Measurements from ENCODE around the gene NCEH1. TPM values are rescaled to one million over a fixed set of nuclear protein-coding genes. Genes with fewer than 3 reads are reported as not detected.
"Not testable (repeated sequence)": the region's sequence is repeated elsewhere in the genome, so short reads cannot be mapped to it uniquely, and the experiment has no call there.

Gene NCEH1, protein sequence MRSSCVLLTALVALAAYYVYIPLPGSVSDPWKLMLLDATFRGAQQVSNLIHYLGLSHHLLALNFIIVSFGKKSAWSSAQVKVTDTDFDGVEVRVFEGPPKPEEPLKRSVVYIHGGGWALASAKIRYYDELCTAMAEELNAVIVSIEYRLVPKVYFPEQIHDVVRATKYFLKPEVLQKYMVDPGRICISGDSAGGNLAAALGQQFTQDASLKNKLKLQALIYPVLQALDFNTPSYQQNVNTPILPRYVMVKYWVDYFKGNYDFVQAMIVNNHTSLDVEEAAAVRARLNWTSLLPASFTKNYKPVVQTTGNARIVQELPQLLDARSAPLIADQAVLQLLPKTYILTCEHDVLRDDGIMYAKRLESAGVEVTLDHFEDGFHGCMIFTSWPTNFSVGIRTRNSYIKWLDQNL
- 9.6 and 10.0 TPM in 2 replicates for total RNA-seq

GRCh38 chr3:172710664-172711453 lies at the start of gene NCEH1:
TSS of gene NCEH1 (minus strand) at chr3:172711067. CDS start at chr3:172710984, 83 bp downstream.
- Mint-ChIP-seq H3K27me3 (ENCODE audit: low read depth) (peaks cover 5% of the 10 kb centered on the region), H3K36me3 (ENCODE audit: low read depth) (no peaks in the 10 kb centered on the region), H3K27ac (peak within 1 kb of the TSS; percentile 27), H3K4me1 (ENCODE audit: low read depth) (peaks cover 19% of the 10 kb centered on the region), H3K4me3 (ENCODE audit: low read depth) (peak within 1 kb of the TSS; percentile 88), H3K9me3 (no peaks in the 10 kb centered on the region)
- intact Hi-C loops (cut with micrococcal nuclease), result loop anchor here (1.0 to 2.0 kb wide), 4 partner anchors 26 to 188 kb away; partner anchors contain the start of genes ECT2 and TNFSF10
- peak; percentile 72 for DNase-seq (ENCODE audit: low spot score)

DNA sequence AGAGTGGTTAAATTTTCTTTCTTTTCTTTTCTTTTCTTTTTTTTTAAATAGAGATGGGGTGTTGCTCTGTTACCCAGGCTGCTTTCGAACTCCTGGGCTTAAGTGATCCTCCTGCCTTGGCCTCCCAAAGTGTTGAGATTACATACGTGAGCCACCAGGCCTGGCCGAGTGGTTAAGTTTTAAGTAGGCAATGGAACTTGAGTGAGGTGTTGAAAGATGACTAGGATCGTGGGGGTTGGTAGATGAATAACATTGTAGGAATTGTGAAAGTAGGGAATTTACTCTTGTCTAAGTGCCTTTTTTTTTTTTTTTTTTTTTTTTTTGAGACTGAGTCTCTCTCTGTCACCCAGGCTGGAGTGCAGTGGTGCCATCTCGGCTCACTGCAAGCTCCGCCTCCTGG lies 49.5 kb upstream of the NCEH1 start:
- H3K4me1 Mint-ChIP-seq (ENCODE audit: low read depth), result peaks cover 16% of the 10 kb centered on the region

GRCh38 chr3:172753125-172753524 lies 42.3 kb upstream of the NCEH1 start:
- peak overlapping the region; percentile 22 for H3K4me3 Mint-ChIP-seq (ENCODE audit: low read depth)
- intact Hi-C loops (cut with micrococcal nuclease), result loop anchor here (5.0 to 10.0 kb wide), 3 partner anchors 66 to 238 kb away; no protein-coding TSS in a partner anchor
- DNase-seq (ENCODE audit: low spot score), result no peak
- H3K36me3 Mint-ChIP-seq (ENCODE audit: low read depth), result peaks cover 53% of the 10 kb centered on the region
- H3K27ac Mint-ChIP-seq, result peak overlapping the region; percentile 40
- peaks cover 36% of the 10 kb centered on the region for H3K4me1 Mint-ChIP-seq (ENCODE audit: low read depth)
- no peaks in the 10 kb centered on the region for H3K27me3 Mint-ChIP-seq (ENCODE audit: low read depth)
- no peaks in the 10 kb centered on the region for H3K9me3 Mint-ChIP-seq

More for the DNA sequence above, 49.5 kb upstream of the NCEH1 start:
- H3K9me3 Mint-ChIP-seq; DNase-seq (ENCODE audit: low spot score); H3K4me3 Mint-ChIP-seq (ENCODE audit: low read depth); H3K27me3 Mint-ChIP-seq (ENCODE audit: low read depth); intact Hi-C loops (cut with micrococcal nuclease); H3K27ac Mint-ChIP-seq: not testable (repeated sequence)
- H3K36me3 Mint-ChIP-seq (ENCODE audit: low read depth), result peaks cover 81% of the 10 kb centered on the region

DNA sequence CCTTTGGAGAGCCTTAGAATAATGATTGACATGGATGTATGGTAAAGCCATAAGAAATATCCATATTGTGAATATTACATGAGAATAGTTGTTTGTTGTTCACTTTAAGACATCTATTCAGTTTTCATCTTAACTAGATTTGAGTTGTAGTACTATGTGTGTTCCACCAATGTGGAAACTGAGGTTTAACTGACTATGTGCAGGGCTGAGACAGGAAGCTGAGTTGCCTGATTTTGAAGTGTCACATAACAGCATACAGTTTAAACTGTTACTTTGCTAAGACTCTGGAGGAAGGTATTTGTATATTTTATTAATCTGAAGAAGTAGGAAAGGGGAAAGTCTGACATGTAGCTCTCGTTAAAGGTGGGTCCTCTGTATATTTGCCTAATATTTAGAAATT lies 41.8 kb upstream of the NCEH1 start:
- intact Hi-C loops (cut with micrococcal nuclease), result loop anchor here (5.0 to 10.0 kb wide), 3 partner anchors 65 to 238 kb away; no protein-coding TSS in a partner anchor
- Mint-ChIP-seq H3K9me3 (no peaks in the 10 kb centered on the region), H3K36me3 (ENCODE audit: low read depth) (peaks cover 48% of the 10 kb centered on the region), H3K4me1 (ENCODE audit: low read depth) (peaks cover 33% of the 10 kb centered on the region), H3K4me3 (ENCODE audit: low read depth) (peak overlapping the region; percentile 97), H3K27me3 (ENCODE audit: low read depth) (no peaks in the 10 kb centered on the region), H3K27ac (peak overlapping the region; percentile 40)
- no peak for DNase-seq (ENCODE audit: low spot score)

GRCh38 chr3:172751175-172751704 lies 40.4 kb upstream of the NCEH1 start:
- intact Hi-C loops (cut with micrococcal nuclease), result loop anchor here (2.0 to 10.0 kb wide), 4 partner anchors 64 to 236 kb away; no protein-coding TSS in a partner anchor
- H3K27ac Mint-ChIP-seq, result peak overlapping the region; percentile 95
- H3K4me3 Mint-ChIP-seq (ENCODE audit: low read depth), result peak overlapping the region; percentile 97
- no peaks in the 10 kb centered on the region for H3K9me3 Mint-ChIP-seq
- no peak for DNase-seq (ENCODE audit: low spot score)
- peaks cover 37% of the 10 kb centered on the region for H3K36me3 Mint-ChIP-seq (ENCODE audit: low read depth)
- peaks cover 33% of the 10 kb centered on the region for H3K4me1 Mint-ChIP-seq (ENCODE audit: low read depth)
- H3K27me3 Mint-ChIP-seq (ENCODE audit: low read depth), result peaks cover 3% of the 10 kb centered on the region

DNA sequence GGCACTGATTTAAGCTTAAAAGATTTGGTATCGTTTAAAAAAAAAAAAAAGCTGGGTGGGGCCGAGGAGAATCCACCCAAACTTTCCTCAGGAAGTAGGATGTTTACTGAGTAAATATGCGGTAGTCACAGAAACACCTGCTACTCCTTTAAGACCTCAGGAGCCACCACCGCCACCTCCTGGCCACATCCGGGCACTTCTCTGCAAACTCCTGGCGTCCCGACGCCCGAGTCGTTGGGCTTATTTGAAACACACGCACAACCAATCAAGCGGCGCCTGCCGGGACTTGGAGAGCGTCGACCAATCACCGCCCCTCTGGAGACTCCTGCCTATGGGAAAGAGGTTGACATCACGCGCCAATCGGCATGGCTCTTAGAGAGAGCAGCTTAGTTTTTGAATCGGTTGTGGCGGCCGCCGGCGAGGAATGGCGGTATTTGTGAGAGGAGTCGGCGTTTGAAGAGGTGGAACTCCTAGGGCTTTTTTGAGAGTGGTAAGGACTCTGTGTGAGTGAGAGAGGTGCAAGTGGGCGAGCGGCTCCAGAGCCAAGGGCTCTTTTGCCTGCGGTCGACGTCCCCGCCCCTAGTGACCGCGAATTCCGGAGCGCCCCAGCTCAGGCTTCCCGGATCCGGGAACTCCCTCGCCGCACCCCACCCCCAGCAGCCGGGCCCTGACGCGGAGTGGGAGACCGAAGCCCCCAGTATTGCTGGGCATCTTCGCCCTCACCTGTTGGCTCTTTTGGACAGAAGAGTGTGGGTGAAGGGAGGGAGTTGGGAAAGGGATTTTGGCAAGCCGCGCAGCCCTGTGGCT lies 39.7 kb upstream of the NCEH1 start, which contains the start of gene ECT2:
TSS of gene ECT2 (plus strand) at position 359 of the 807 bp plus-strand sequence. CDS start 3,805 bp downstream, outside the sequence.
- Mint-ChIP-seq H3K9me3 (no peaks in the 10 kb centered on the region), H3K36me3 (ENCODE audit: low read depth) (peaks cover 31% of the 10 kb centered on the region), H3K27me3 (ENCODE audit: low read depth) (peaks cover 10% of the 10 kb centered on the region), H3K4me3 (ENCODE audit: low read depth) (peak within 1 kb of the TSS; percentile 97), H3K4me1 (ENCODE audit: low read depth) (peaks cover 31% of the 10 kb centered on the region), H3K27ac (peak within 1 kb of the TSS; percentile 95)
- intact Hi-C loops (cut with micrococcal nuclease), result loop anchor here (1.0 to 10.0 kb wide), 5 partner anchors 39 to 236 kb away; partner anchors contain the start of gene NCEH1
- DNase-seq (ENCODE audit: low spot score), result peak; percentile 98

- no peak for DNase-seq (ENCODE audit: low spot score)
- Mint-ChIP-seq H3K9me3 (no peaks in the 10 kb centered on the region), H3K27me3 (ENCODE audit: low read depth) (peaks cover 14% of the 10 kb centered on the region), H3K4me3 (ENCODE audit: low read depth) (peak overlapping the region; percentile 97), H3K27ac (peak overlapping the region; percentile 95), H3K36me3 (ENCODE audit: low read depth) (peaks cover 28% of the 10 kb centered on the region), H3K4me1 (ENCODE audit: low read depth) (peaks cover 28% of the 10 kb centered on the region)
- intact Hi-C loops (cut with micrococcal nuclease), result loop anchor here (1.0 to 10.0 kb wide), 5 partner anchors 39 to 235 kb away; partner anchors contain the start of gene NCEH1
Measured at GRCh38 chr3:172750069-172750367, 39.2 kb upstream of the NCEH1 start.

GRCh38 chr3:172749230-172749965 lies 38.5 kb upstream of the NCEH1 start:
- Mint-ChIP-seq H3K27ac (no peak overlapping the region), H3K27me3 (ENCODE audit: low read depth) (peaks cover 14% of the 10 kb centered on the region), H3K4me1 (ENCODE audit: low read depth) (peaks cover 23% of the 10 kb centered on the region), H3K4me3 (ENCODE audit: low read depth) (no peak overlapping the region), H3K36me3 (ENCODE audit: low read depth) (peaks cover 23% of the 10 kb centered on the region), H3K9me3 (no peaks in the 10 kb centered on the region)
- DNase-seq (ENCODE audit: low spot score), result no peak
- intact Hi-C loops (cut with micrococcal nuclease), result no loop called here

DNA sequence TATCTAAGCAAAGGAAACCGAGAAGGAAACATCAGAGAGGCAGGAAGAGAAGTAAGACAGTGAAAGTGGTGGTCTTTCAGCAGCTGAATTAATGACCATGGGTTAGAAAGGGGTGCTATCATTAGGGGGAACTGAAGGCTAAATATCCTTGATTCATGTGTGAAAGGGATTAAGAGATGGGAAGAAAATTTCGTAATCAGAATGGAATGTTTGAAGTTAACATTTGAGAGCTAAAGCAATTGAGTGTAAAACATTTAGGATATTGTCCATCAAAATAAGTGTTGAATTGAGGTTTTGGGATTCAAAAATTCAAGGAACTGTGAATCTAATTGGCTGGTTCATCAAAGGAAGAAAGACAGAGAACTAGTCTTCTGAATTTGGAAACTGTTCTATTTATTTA lies 35.6 kb upstream of the NCEH1 start:
- intact Hi-C loops (cut with micrococcal nuclease), result no loop called here
- H3K4me1 Mint-ChIP-seq (ENCODE audit: low read depth), result peaks cover 3% of the 10 kb centered on the region

DNA sequence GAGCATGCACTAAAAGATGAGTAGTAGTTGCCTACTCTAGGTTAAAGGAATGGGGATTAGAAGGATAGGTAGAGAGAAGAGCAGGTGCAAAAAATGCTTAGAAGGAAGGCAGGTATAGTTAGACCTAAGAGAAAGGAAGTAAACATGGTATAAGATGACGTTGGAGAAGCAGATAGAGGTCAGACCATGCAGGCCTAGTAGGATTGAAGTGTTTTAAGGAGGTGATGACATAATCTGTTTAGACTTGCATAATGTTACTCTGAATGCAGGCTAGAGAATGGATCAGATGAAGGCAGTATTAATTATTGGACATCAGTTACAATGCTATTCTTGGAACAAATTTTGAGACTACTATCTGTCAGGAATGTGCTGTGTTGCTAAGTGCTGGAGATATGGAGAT lies 28.6 kb upstream of the NCEH1 start:
- Mint-ChIP-seq H3K4me3 (ENCODE audit: low read depth) (no peak overlapping the region), H3K9me3 (no peaks in the 10 kb centered on the region), H3K4me1 (ENCODE audit: low read depth) (no peaks in the 10 kb centered on the region), H3K27me3 (ENCODE audit: low read depth) (peaks cover 23% of the 10 kb centered on the region), H3K36me3 (ENCODE audit: low read depth) (no peaks in the 10 kb centered on the region), H3K27ac (no peak overlapping the region)
- intact Hi-C loops (cut with micrococcal nuclease), result no loop called here
- no peak for DNase-seq (ENCODE audit: low spot score)

More for the DNA sequence above, 35.6 kb upstream of the NCEH1 start:
- Mint-ChIP-seq H3K4me3 (ENCODE audit: low read depth) (no peak overlapping the region), H3K27me3 (ENCODE audit: low read depth) (peaks cover 16% of the 10 kb centered on the region), H3K9me3 (no peaks in the 10 kb centered on the region), H3K36me3 (ENCODE audit: low read depth) (peaks cover 1% of the 10 kb centered on the region), H3K27ac (no peak overlapping the region)
- DNase-seq (ENCODE audit: low spot score), result no peak

DNA sequence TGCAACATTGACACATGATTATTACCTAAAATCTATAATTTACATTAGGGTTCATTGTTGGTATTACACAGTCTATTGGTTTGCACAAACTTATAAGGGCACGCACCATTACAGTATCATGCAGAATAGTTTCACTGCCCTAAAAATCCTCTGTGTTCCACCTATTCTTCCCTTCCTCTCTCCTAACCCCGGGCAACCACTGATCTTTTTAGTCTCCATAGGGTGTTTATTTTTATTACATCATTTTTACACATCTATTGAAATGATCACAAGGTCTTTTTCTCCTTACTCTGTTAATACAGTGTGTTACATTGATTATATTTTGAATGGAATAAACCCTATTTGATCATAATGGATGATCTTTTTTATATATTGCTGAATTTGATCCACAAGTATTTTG lies 24.1 kb upstream of the NCEH1 start:
- H3K4me1 Mint-ChIP-seq (ENCODE audit: low read depth), result no peaks in the 10 kb centered on the region
- H3K36me3 Mint-ChIP-seq (ENCODE audit: low read depth), result no peaks in the 10 kb centered on the region
- DNase-seq (ENCODE audit: low spot score), result no peak
- H3K27ac Mint-ChIP-seq, result no peak overlapping the region
- H3K27me3 Mint-ChIP-seq (ENCODE audit: low read depth), result peaks cover 35% of the 10 kb centered on the region
- intact Hi-C loops (cut with micrococcal nuclease), result no loop called here
- H3K9me3 Mint-ChIP-seq, result no peaks in the 10 kb centered on the region
- no peak overlapping the region for H3K4me3 Mint-ChIP-seq (ENCODE audit: low read depth)

Data from activated T-helper 2 cell treated with anti-CD3 and anti-CD28 coated beads, Interferon-gamma antibody, Interleukin-2, Interleukin-4, amounts not matched to agents 10 μg/mL and 5 μg/mL and 100 μg/mL, durations not matched to agents 14 hours and 24 hours and 36 hours (primary cell).